Chondrocyte (in vitro differentiated cells): ENCODE data around the gene POU4F1. TPM values are rescaled to one million over a fixed set of nuclear protein-coding genes. Genes with fewer than 3 reads are reported as not detected.
A peak's percentile ranks its signal among the peaks of the same experiment; 100 is the strongest.

Experiments used
- DNase-seq: peaks from one replicate; pipeline ENCODE4 v3.0.0; 2021; ENCODE audit warnings: mixed read lengths, low spot score
- H3K27ac Mint-ChIP-seq: one replicate; pipeline ENCODE4 v1.8.0; 2021; ENCODE audit warnings: mild to moderate bottlenecking, moderate library complexity, mixed read lengths; ENCODE audit not compliant: unreplicated experiment
- H3K27me3 Mint-ChIP-seq: 2 replicates; pipeline ENCODE4 v1.8.0; 2021; ENCODE audit warnings: low read depth, mixed read lengths
- H3K36me3 Mint-ChIP-seq: 2 replicates; pipeline ENCODE4 v1.8.0; 2021; ENCODE audit warnings: low read depth, mixed read lengths
- H3K4me1 Mint-ChIP-seq: 2 replicates; pipeline ENCODE4 v1.8.0; 2021; ENCODE audit warnings: low read depth, mild to moderate bottlenecking, mixed read lengths
- H3K4me3 Mint-ChIP-seq: one replicate; pipeline ENCODE4 v1.8.0; 2021; ENCODE audit warnings: mild to moderate bottlenecking, moderate library complexity, mixed read lengths; ENCODE audit not compliant: unreplicated experiment
- H3K9me3 Mint-ChIP-seq: 2 replicates; pipeline ENCODE4 v1.8.0; 2021; ENCODE audit warnings: low read depth, mixed read lengths
- total RNA-seq: library from RNA; stranded (reverse); gene quantifications from 3 replicates; pipeline ENCODE4 v1.2.1, GENCODE V29; 2021
- TF ChIP-seq, protein P1 (sequence below): fragments of 200-600 bp; sonication (generic); IDR thresholded peaks from 2 replicates; pipeline ENCODE4 v1.5.0; 2021; ENCODE audit warnings: antibody characterized with exemption, mild to moderate bottlenecking, moderate library complexity

The POU4F1 gene
- total RNA-seq, 1 donor from 2014 or later, result not detected

DNA sequence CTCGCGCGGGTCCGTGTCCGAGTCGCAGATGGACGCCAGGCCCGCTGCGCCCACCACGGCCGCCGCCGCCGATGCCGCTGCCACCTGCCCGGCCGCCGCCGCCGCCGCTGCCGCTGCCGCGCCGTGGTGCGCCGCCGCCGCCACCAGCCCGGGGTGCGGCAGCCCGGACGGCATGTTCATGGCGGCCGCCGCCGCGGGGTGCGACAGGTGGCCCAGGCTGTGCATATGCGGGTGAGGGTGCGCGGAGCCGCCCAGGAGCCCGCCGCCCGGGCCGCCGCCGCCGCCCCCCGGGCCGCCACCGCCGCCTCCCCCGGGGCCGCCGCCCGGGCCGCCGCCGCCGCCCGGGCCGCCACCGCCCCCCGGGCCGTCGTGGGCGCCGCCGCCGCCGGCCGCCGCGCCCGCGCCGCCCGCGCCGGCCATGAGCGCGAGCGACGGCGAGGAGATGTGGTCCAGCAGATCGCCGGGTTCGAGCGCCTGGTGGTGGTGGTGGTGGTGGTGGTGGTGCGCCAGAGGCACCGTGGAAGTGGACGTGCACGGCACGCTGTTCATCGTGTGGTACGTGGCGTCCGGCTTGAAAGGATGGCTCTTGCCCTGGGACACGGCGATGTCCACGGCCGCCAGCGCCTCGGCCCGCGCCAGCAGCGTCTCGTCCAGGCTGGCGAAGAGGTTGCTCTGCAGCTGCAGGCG lies 1.3 kb downstream of the POU4F1 start:
- Mint-ChIP-seq H3K27ac (no peak overlapping the region), H3K27me3 (peaks cover 82% of the 10 kb centered on the region), H3K9me3 (no peaks in the 10 kb centered on the region), H3K4me3 (peak overlapping the region; percentile 60), H3K36me3 (peaks cover 8% of the 10 kb centered on the region), H3K4me1 (peaks cover 18% of the 10 kb centered on the region)
- TF ChIP-seq, protein P1, sequence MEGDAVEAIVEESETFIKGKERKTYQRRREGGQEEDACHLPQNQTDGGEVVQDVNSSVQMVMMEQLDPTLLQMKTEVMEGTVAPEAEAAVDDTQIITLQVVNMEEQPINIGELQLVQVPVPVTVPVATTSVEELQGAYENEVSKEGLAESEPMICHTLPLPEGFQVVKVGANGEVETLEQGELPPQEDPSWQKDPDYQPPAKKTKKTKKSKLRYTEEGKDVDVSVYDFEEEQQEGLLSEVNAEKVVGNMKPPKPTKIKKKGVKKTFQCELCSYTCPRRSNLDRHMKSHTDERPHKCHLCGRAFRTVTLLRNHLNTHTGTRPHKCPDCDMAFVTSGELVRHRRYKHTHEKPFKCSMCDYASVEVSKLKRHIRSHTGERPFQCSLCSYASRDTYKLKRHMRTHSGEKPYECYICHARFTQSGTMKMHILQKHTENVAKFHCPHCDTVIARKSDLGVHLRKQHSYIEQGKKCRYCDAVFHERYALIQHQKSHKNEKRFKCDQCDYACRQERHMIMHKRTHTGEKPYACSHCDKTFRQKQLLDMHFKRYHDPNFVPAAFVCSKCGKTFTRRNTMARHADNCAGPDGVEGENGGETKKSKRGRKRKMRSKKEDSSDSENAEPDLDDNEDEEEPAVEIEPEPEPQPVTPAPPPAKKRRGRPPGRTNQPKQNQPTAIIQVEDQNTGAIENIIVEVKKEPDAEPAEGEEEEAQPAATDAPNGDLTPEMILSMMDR, result no peak
- no peak for DNase-seq

GRCh38 chr13:78601124-78601873 lies 2.1 kb downstream of the POU4F1 start:
- peaks cover 81% of the 10 kb centered on the region for H3K27me3 Mint-ChIP-seq
- H3K4me3 Mint-ChIP-seq, result peak overlapping the region; percentile 46
- no peaks in the 10 kb centered on the region for H3K9me3 Mint-ChIP-seq
- H3K4me1 Mint-ChIP-seq, result peaks cover 19% of the 10 kb centered on the region
- H3K27ac Mint-ChIP-seq, result no peak overlapping the region
- DNase-seq, result peak; percentile 70
- H3K36me3 Mint-ChIP-seq, result peaks cover 5% of the 10 kb centered on the region
- TF ChIP-seq, protein P1, result no peak

DNA sequence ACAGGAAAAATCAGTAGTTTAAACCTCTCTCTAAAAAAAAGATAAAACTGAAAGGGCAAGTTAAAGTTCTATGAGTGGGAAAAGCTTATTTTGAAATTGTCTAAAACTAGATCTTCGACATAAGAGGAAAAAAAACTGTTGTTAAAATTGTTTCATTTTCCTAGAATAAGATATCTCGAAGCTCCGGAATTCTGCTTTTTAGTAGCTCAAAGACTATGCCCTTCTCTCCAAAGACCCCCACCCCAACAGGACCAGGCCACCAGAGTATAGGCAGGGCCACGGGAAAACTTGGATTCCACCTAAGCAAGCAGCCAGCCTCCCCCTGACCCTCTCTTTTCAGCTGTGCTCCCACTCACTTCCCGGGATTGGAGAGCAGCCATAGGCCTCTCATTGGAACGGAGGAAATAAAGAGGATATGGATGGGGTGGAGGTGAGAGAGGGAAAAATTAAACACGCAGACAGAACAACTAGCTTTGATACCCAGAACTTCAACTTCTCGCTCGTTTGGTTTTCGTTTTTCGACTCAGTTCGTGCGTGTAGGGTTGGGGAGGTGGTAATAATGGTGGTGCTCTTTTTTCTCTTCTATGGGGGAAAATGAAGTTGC lies 3.0 kb downstream of the POU4F1 start:
- Mint-ChIP-seq H3K4me3 (no peak overlapping the region), H3K27me3 (peaks cover 77% of the 10 kb centered on the region), H3K4me1 (peaks cover 20% of the 10 kb centered on the region), H3K9me3 (no peaks in the 10 kb centered on the region), H3K27ac (no peak overlapping the region), H3K36me3 (peaks cover 5% of the 10 kb centered on the region)
- DNase-seq, result no peak
- TF ChIP-seq, protein P1, result no peak

DNA sequence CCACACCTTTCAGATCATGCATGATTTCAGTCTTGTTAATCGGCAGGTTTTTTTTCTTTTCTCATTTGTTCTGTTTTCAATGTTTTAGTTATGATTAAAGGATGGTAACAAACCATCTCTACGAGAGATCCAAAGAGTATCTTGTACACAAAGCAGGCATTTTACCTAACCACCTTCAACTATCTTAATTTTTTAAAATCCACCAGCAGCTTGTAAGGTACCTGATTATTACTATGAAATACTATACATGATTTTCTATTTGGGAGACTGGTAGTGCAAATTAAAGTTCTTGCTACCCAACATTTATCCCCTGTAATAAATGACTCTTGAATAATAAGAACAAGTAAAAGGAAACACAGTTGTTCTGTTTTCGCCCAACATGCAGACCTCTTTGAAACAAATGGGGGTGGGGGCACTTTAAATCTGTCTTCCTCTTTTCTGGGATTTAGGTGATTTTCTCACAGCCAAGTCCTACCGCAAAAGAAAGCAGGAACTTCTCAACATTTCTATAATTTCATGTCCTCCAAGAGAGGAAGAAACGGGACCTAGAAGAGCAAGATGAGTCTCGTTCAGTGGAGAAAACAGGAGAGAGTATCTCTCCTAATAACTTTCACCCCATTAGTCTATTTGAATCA lies 3.6 kb downstream of the POU4F1 start:
- DNase-seq, result no peak
- H3K4me3 Mint-ChIP-seq, result no peak overlapping the region
- TF ChIP-seq, protein P1, result no peak
- peaks cover 76% of the 10 kb centered on the region for H3K27me3 Mint-ChIP-seq
- H3K27ac Mint-ChIP-seq, result no peak overlapping the region
- peaks cover 5% of the 10 kb centered on the region for H3K36me3 Mint-ChIP-seq
- H3K9me3 Mint-ChIP-seq, result no peaks in the 10 kb centered on the region
- peaks cover 20% of the 10 kb centered on the region for H3K4me1 Mint-ChIP-seq
